GM18907 (cell line): ENCODE results near the gene SIPA1L3.
"Not testable (repeated sequence)": the region's sequence is repeated elsewhere in the genome, so short reads cannot be mapped to it uniquely, and the experiment has no call there.

Experiments
- ATAC-seq: cut with Tn5 transposase; IDR thresholded peaks from one replicate; pipeline ENCODE4 v1.9.1; 2021; ENCODE audit warnings: mild to moderate bottlenecking, moderate library complexity; ENCODE audit not compliant: unreplicated experiment

The SIPA1L3 gene

GRCh38 chr19:38060331-38060730 lies 153.3 kb downstream of the SIPA1L3 start:
- no peak for ATAC-seq

- no peak for ATAC-seq
These were observed 154.3 kb downstream of the SIPA1L3 start for GRCh38 chr19:38061294-38061693.

DNA sequence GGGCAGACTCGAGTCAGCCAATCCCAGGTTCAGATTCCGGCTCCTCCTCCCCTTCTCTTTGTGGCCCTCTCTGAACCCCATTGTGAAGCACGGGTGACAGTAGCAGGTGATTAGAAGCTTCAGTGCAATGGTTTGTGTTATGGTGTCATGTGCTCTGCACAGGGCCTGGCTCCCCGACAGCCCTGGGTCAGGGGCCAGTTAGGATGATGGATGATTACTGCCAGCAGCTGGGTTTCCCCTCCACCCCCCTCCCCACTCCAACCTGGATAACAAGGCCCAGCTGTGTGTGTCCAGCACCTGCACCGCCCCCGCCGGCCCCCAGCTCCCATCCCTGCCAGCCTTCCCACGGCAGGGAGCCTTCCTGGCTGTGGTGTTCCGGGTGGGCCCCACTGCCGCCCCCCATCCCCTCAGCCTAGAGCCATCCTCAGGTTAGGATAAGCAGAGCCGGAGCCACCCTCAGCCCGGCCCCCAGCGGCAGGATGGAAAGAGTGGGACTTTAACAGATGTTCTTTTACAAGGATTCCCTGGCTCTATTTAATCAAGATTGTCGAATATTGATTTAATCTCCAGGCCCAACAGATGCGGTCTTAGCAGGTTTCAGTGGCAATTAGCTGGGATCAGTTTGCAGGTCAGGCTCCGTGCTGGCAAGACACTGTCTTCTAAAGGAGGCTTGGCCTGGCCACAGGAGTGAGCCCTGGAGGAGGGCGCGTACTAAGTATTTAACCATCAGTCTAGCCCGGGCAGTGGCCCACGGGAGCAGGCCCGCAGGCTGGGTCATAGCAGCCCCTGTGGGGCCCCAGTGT lies 156.2 kb downstream of the SIPA1L3 start:
- no peak for ATAC-seq

- ATAC-seq = no peak
These were observed 156.9 kb downstream of the SIPA1L3 start for GRCh38 chr19:38063928-38064327.

- ATAC-seq = no peak
These were observed 157.8 kb downstream of the SIPA1L3 start for GRCh38 chr19:38064661-38065425.

GRCh38 chr19:38065775-38066174 lies 158.8 kb downstream of the SIPA1L3 start:
- not testable (repeated sequence) for ATAC-seq

DNA sequence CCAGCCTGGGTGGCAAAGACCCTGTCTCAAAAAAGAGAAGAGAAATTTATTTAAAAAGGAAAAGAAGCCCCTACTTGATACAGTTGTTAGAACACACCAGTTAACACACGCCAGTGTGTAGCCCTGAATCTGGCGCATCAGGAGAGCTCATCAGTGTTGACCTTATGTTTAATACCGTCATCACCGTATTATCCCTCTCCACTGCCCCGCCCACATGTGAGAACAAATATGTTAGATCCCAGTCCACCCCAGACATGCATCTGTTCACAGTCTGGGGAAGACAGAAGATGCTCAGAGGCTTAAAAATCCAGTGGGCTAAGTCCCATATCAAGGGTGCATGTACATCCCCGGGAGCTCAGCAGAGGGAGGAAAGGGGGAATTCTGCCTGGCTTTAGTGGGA lies 161.8 kb downstream of the SIPA1L3 start:
- ATAC-seq = no peak

- ATAC-seq = no peak
These were observed 163.6 kb downstream of the SIPA1L3 start for GRCh38 chr19:38070573-38070972.

GRCh38 chr19:38071054-38071453 lies 164.0 kb downstream of the SIPA1L3 start:
- not testable (repeated sequence) for ATAC-seq

DNA sequence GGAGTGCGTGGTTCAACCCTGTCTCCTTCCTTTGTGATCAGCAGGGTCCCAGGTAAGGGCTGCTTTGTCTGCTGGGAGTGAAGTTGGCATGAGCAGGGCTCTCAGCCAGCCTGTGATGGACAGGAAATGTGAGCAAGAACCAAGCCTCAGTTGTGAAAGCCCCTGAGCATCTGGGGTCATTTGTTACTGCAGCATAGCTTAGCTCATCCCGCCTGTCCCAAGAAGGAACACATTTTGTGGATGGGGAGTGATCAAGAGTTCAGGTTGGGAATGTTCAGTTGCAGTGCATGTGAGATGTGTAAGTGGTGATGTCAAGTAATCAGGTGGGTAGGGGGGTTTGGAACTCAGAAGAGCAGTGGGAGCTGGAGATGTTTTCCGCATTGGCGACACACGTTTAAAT lies 164.6 kb downstream of the SIPA1L3 start:
- no peak for ATAC-seq

- ATAC-seq = no peak
These were observed 166.1 kb downstream of the SIPA1L3 start for GRCh38 chr19:38072776-38073750.

DNA sequence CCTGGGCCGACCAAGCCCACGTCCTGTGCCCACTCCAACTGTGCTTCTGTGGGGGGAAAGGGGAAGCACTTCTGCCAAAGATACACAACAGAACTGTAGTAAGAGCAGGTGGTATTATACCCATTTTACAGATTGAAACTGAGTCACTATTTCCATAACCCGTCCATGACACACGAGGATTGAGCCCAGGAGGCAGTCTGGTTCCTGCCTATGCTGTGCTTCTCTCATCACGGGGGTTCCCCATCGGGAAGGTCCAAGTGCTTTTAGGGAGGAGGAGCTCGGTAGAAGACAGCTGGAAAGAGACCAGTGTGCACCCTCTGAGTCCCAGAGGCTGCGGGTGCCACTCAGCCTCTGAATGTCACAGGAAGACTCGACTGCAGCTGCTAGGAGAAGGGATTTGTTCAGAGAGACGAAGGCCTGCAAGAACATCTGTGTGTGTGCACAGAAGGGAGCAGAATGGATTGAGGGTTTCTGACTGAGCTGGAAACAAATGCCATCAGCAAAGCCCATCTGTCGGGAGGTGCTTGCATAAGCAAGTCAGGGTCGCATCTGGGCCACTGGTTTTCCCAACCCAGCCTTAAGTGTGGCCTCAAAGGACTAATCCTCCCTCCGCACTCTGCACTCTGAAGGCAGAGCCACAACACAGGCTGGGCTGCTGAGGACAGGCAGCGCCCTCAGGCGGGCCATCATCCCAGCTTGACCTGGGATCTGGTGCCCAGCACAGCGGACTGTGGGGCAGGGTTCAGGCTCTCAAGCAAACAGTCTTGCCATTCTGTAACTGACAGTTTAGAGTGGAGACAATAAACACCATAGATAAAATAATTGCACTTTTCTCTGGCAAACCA lies 167.1 kb downstream of the SIPA1L3 start:
- ATAC-seq = no peak

- no peak for ATAC-seq
These were observed 169.3 kb downstream of the SIPA1L3 start for GRCh38 chr19:38076337-38076736.

DNA sequence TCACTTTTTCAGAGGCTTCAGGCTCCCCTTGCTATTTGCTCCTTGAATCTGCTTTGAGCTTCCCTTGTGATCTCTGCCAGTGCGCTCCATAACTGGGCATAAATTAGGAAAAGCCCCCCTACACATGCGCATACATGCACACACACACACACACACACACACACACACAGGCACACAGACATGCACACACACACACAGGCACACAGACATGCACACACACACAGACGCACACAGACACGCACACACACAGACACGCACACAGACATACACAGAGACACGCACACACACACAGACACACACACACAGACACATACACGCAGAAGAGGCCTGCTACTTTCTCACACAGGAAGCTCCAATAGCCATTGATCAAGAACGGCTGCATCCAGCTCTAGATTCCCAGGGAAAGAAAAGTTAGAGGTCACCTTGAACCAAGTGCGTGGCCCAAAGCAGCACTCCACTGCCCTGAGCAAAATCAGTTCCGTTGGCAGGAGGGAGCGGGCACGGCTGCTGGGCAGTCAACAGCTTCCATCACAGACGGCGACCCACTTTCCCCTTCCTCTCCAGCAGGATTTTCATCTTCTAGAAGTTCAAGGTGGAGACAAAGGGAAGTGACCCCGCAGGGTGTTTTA lies 171.4 kb downstream of the SIPA1L3 start:
- no peak for ATAC-seq

- peak; percentile 58 for ATAC-seq
These were observed 172.9 kb downstream of the SIPA1L3 start for GRCh38 chr19:38079926-38080380.

DNA sequence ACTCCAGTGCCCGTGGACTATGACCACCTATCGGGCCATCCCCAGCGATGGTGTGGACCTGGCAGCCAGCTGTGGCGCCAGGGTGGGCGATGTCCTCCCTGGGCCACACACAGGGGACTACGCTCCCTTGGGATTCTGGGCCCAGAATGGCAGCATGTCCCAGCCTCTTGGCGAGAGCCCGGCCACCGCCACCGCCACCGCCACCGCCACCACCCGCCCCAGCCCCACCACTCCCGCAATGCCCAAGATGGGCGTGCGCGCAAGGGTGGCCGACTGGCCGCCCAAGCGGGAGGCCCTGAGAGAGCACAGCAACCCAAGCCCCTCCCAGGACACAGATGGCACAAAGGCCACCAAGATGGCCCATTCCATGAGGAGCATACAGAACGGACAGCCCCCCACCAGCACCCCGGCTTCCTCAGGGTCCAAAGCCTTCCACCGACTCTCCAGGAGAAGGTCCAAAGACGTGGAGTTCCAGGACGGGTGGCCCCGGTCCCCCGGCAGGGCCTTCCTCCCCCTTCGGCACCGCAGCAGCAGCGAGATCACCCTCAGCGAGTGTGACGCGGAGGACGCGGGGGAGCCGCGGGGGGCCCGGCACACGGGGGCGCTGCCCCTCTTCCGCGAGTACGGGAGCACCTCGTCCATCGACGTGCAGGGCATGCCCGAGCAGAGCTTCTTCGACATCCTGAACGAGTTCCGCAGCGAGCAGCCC lies 174.7 kb downstream of the SIPA1L3 start:
- no peak for ATAC-seq

DNA sequence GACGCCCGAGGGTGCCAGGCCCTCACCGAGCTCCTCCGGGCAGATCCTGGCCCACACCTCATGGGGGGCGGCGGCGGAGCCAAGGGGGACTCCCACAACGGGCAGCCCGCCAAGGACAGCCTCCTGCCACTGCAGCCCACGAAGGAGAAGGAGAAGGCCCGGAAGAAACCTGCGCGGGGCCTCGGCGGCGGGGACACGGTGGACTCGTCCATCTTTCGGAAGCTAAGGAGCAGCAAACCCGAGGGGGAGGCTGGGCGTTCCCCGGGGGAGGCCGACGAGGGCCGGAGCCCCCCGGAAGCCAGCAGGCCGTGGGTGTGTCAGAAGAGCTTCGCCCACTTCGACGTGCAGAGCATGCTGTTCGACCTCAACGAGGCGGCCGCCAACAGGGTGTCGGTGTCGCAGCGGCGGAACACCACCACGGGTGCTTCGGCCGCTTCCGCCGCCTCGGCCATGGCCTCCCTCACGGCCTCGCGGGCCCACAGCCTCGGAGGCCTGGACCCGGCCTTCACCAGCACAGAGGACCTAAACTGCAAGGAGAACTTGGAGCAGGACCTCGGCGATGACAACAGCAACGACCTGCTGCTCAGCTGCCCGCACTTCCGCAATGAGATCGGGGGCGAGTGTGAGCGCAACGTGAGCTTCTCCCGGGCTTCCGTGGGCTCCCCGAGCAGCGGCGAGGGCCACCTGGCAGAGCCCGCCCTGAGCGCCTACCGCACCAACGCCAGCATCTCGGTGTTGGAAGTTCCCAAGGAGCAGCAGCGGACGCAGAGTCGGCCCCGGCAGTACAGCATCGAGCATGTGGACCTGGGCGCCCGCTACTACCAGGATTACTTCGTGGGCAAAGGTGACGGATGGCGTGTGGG lies 175.5 kb downstream of the SIPA1L3 start:
- ATAC-seq = no peak

- no peak for ATAC-seq
These were observed 177.2 kb downstream of the SIPA1L3 start for GRCh38 chr19:38084196-38084595.
